PC-9 (cell line): ENCODE measurements around the gene RNF31.

Source experiments
- EZH2 ChIP-seq: fragments of 200-600 bp; sonication (generic); IDR thresholded peaks from 2 replicates; pipeline ENCODE4 v1.8.0; 2017; ENCODE audit warnings: antibody characterized with exemption, low read depth
- TF ChIP-seq, protein P1 (sequence below): fragments of 200-600 bp; sonication (generic); conservative IDR thresholded peaks from 2 replicates; pipeline ENCODE4 v1.6.1; 2017; ENCODE audit warnings: mixed run types, antibody characterized with exemption, mild to moderate bottlenecking, moderate library complexity

DNA sequence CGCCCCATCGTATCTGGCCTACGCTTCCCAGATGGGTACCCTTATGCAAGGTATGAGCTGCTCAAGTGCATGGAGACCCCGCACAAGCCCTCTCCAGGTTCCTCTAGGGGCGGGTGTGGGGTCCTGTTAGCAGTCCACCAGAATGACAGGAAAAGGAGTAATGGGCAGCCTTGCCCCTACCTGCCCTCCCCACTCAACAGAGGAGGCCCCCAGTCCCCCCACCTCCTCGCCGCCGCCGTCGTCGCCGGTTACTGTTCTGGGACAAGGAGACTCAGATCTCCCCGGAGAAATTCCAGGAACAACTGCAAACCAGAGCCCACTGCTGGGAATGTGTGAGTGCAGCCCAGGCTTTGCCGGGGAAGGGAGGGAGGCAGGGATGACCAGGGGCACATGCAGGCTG is 30.6 kb downstream of the RNF31 start:
- TF ChIP-seq, protein P1, sequence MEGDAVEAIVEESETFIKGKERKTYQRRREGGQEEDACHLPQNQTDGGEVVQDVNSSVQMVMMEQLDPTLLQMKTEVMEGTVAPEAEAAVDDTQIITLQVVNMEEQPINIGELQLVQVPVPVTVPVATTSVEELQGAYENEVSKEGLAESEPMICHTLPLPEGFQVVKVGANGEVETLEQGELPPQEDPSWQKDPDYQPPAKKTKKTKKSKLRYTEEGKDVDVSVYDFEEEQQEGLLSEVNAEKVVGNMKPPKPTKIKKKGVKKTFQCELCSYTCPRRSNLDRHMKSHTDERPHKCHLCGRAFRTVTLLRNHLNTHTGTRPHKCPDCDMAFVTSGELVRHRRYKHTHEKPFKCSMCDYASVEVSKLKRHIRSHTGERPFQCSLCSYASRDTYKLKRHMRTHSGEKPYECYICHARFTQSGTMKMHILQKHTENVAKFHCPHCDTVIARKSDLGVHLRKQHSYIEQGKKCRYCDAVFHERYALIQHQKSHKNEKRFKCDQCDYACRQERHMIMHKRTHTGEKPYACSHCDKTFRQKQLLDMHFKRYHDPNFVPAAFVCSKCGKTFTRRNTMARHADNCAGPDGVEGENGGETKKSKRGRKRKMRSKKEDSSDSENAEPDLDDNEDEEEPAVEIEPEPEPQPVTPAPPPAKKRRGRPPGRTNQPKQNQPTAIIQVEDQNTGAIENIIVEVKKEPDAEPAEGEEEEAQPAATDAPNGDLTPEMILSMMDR = no peak
- TF ChIP-seq EZH2 = no peak
